ENCODE measurements around the gene HIVEP3. TPM values are rescaled to one million over a fixed set of nuclear protein-coding genes. Genes with fewer than 3 reads are reported as not detected.

The HIVEP3 gene
- total RNA-seq, 1 experiment from 2014 or later = 1.4 TPM

GRCh38 chr1:41469706-41470105, 449.0 kb downstream of the HIVEP3 start:
- H3K4ac ChIP-seq (ENCODE audit: low read depth, low read length) = no peak overlapping the region
- H2BK12ac ChIP-seq (ENCODE audit: insufficient read length, low read depth, low read length) = no peak overlapping the region
- H3K23me2 ChIP-seq (ENCODE audit: insufficient read length, low read depth, low read length, poor library complexity, severe bottlenecking) = no peaks in the 10 kb centered on the region
- H3K79me2 ChIP-seq (ENCODE audit: insufficient read depth, low read length) = no peaks in the 10 kb centered on the region
- Mint-ChIP-seq H3K4me3 (no peak overlapping the region), H3K4me1 (peaks cover 0 to 3% of the 10 kb centered on the region in 2 experiments; a peak in 1 of 4 replicates), H3K36me3 (ENCODE audit: insufficient read depth in 1 of 3, low read depth in 3 of 3) (no peaks in the 10 kb centered on the region), H3K27ac (no peak overlapping the region), H3K27me3 (ENCODE audit: low read depth) (peaks cover 1% of the 10 kb centered on the region; the same call in 1 of the 2 replicates), H3K9me3 (no peaks in the 10 kb centered on the region)
- H3T11ph ChIP-seq (ENCODE audit: low read length) = no peak overlapping the region
- no peak overlapping the region for H2BK20ac ChIP-seq (ENCODE audit: low read depth, low read length, poor library complexity, severe bottlenecking)
- no peaks in the 10 kb centered on the region for H3K4me1 ChIP-seq (ENCODE audit: insufficient read depth, low read length)
- no peak overlapping the region for H3K23ac ChIP-seq (ENCODE audit: insufficient read length, low read depth, low read length)
- no peak for TF ChIP-seq CTCF (conservative IDR thresholded peaks at IDR 0.05)
- H2AK5ac ChIP-seq (ENCODE audit: insufficient read length, low read length) = no peak overlapping the region
- no peak overlapping the region for H2BK5ac ChIP-seq (ENCODE audit: insufficient read length, low read length)
- no peak overlapping the region for H3K27ac ChIP-seq (ENCODE audit: insufficient read length, low read depth, low read length)
- no CpG with 5 or more reads among the region's 5 CpGs for whole genome bisulfite sequencing (ENCODE audit: extremely low coverage, insufficient read length, low lambda C conversion rate)
- no peaks in the 10 kb centered on the region for H4K20me1 ChIP-seq (ENCODE audit: control insufficient read depth, insufficient read depth, insufficient read length)
- H3K9me3 ChIP-seq (ENCODE audit: control insufficient read depth, low read depth, low read length) = no peaks in the 10 kb centered on the region
- no peak overlapping the region for H2BK15ac ChIP-seq (ENCODE audit: low read depth, low read length)
- no peak overlapping the region for H3K9ac ChIP-seq (ENCODE audit: extremely low read depth, insufficient read length, low read length)
- H2AFZ ChIP-seq (ENCODE audit: low read length) = no peak overlapping the region
- no peaks in the 10 kb centered on the region for H3K27me3 ChIP-seq (ENCODE audit: insufficient read depth, low read length)
- H3K4me2 ChIP-seq (ENCODE audit: insufficient read depth, insufficient read length, low read length) = no peak overlapping the region
- H3K56ac ChIP-seq (ENCODE audit: insufficient read length, low read depth, low read length) = no peak overlapping the region
- no peak for DNase-seq
- no peak overlapping the region for H4K5ac ChIP-seq (ENCODE audit: insufficient read length, low read depth, low read length)
- H3K79me1 ChIP-seq (ENCODE audit: insufficient read depth, low read depth, low read length, poor library complexity, severe bottlenecking) = no peaks in the 10 kb centered on the region
- H3K18ac ChIP-seq (ENCODE audit: insufficient read length, low read depth, low read length) = no peak overlapping the region
- H4K8ac ChIP-seq (replicated peaks; ENCODE audit: insufficient read length, low read depth, low read length) = no peak overlapping the region
- H2BK120ac ChIP-seq (ENCODE audit: low read depth, low read length, poor library complexity, severe bottlenecking) = no peak overlapping the region
- no peak overlapping the region for H3K14ac ChIP-seq (ENCODE audit: insufficient read depth, low read length)
- no peak overlapping the region for H4K91ac ChIP-seq (ENCODE audit: insufficient read length, low read depth, low read length)

Measured in H9 (cell line).